ENCODE data around the gene CMKLR1.

CMKLR1 gene, protein sequence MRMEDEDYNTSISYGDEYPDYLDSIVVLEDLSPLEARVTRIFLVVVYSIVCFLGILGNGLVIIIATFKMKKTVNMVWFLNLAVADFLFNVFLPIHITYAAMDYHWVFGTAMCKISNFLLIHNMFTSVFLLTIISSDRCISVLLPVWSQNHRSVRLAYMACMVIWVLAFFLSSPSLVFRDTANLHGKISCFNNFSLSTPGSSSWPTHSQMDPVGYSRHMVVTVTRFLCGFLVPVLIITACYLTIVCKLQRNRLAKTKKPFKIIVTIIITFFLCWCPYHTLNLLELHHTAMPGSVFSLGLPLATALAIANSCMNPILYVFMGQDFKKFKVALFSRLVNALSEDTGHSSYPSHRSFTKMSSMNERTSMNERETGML
- 0.46 to 3.0 reads per million in 2 donors for total RNA-seq

DNA sequence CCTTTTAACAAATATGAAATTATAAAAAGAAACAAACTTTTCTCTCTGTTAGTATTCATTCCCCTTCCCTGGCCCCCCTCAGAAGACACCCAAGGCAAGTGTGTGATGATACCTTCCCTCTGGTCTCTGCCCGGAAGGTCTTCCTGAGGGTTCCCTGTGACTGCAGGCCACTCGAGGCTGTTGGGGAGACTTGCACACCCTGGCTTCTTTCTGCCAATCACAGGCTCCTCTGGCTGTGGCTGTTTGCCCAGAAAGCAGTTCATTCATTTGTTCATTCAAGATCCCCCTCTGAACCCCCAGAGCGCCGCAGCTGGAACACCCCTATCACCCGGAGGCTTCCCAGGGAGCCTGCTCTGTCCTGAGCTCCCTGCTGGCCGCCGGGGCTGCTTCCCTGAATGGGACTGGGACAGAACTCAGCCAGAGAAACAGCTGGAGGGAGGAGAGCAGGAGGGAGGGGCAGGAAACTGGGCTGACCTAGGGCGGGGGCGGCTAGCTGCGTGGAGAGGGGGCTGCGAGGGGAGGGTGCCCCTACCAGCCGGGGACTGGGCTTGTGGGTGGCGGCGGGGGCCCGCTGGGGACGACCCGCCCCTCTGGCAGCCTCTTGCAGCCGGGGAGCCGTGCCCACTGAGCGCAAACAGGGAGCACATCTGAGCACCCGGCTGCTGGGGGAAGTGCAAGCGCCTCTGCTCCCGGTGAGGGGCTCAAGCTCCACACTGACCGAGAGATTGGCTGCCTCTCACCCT lies at the start of gene CMKLR1:
CMKLR1 (minus strand) TSS at position 397 of the 743 bp plus-strand sequence. CDS start 45,720 bp downstream, outside the sequence.
- no peak for DNase-seq

DNA sequence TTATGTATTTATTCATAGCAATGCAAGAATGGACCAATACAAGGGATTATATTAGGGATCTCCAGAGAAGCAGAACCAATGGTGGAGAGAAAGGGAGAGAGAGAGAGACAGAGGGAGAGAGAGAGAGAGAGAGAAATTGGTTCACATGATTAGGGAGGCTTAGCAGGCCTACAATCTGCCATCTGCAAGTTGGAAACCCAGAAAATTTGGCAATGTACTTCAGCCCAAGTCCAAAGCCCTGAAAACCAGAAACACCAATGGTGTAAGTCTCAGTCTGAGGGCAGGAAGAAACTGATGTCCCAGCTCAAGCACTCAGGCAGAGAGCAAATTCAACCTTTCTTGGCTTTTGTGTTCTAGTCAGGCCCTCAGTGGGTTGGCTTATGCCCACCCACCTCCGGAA lies 48.7 kb upstream of the CMKLR1 start:
- DNase-seq: no peak

DNA sequence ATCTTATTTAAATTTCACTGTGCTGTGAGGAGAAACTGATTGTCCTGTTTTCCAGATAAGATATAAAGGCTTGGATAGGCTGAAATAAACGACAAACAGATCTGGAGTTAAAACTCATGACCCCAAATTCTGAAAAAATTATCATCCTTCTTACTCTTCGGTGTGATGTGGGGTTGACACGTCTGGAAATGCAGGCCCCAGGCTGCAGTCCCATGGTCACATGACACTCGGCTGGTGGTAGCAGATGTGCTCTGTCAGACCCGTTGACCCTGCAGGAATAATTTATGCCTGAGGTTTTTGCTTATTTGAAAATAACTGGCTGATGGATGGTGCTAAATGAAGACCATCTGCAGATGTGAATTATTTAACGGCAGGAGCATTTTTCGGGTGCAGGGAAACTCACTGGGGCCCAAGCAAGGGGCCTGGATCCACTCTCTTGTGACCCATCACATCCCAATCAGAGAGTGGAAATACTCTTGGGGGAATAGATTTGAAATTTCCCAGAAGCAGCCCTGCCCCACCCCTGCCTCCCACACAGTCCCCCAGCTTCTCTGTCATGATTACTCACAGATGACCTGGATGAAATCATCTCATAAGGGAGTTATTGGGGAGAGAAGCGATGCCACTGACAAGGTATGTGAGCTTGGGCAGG lies 47.7 kb upstream of the CMKLR1 start:
- no peak for DNase-seq

GRCh38 chr12:108382437-108382801 lies 43.3 kb upstream of the CMKLR1 start:
- DNase-seq: no peak

GRCh38 chr12:108381787-108382436 lies 42.8 kb upstream of the CMKLR1 start:
- no peak for DNase-seq

- no peak for DNase-seq
Measured at GRCh38 chr12:108380382-108380781, 41.3 kb upstream of the CMKLR1 start.

GRCh38 chr12:108379823-108380222 lies 40.7 kb upstream of the CMKLR1 start:
- DNase-seq: no peak

DNA sequence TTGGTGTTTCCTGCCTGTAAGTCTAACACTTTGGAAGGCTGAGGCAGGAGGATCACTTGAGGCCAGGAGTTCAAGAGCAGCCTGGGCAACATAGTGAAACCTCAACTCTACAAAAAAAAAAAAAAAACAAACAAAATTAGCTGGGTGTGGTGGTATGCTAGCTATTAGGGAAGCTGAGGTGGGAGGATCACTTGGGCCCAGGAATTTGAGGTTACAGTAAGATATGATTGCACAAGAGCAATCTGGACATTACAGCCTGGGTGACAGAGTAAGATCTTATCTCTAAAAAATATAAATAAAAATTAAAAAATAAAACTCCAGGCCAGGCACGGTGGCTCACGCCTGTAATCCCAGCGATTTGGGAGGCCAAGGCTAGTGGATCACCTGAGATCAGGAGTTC lies 39.8 kb upstream of the CMKLR1 start:
- DNase-seq: no peak

GRCh38 chr12:108377260-108377659 lies 38.1 kb upstream of the CMKLR1 start:
- DNase-seq: no peak

- no peak for DNase-seq
Measured at GRCh38 chr12:108375986-108376663, 37.0 kb upstream of the CMKLR1 start.

GRCh38 chr12:108374596-108375320 lies 35.6 kb upstream of the CMKLR1 start:
- no peak for DNase-seq

GRCh38 chr12:108373111-108373510 lies 34.0 kb upstream of the CMKLR1 start:
- no peak for DNase-seq

- DNase-seq: no peak
Measured at GRCh38 chr12:108371801-108372344, 32.8 kb upstream of the CMKLR1 start.

GRCh38 chr12:108370415-108370814 lies 31.3 kb upstream of the CMKLR1 start:
- no peak for DNase-seq

GRCh38 chr12:108369736-108370396 lies 30.8 kb upstream of the CMKLR1 start:
- no peak for DNase-seq

DNA sequence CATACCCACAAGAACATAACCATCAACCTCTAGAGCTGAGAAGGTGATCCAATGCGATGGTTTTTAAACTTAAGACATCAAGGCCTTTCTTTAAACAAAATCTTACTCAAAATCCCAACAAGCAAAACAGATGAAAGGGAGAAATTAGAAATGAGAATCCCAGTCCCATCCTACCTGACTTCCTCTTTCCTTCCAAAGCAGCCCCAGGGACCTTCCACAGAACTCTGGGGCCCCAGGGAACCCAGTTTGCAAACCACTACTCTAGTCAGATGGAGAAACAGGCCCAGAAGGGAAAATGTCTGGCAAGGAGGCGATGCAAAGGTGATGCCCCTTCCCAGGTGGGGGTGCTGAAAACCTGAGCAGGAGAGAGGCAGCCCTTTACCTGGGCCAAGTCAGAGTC lies 29.0 kb upstream of the CMKLR1 start:
- DNase-seq: no peak

DNA sequence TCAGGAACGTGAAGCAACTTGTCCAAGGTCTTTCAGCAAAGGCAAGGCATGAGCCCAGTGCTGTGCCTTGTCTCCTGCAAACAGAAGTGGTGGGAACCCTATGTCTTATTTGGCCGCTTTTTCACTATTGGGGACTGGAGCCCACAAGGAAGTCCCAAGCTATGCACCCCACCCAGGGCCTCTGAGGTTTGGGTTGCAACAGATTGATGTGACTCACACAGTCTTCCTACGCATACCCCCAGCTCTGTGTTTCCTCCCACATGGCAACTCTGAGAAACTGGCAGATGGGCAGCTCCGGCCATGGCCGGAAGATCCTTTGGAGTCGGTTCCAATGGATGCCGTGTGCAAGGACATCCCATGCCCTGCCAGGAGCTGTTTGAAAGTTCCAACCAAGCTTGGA lies 28.3 kb upstream of the CMKLR1 start:
- DNase-seq: no peak

DNA sequence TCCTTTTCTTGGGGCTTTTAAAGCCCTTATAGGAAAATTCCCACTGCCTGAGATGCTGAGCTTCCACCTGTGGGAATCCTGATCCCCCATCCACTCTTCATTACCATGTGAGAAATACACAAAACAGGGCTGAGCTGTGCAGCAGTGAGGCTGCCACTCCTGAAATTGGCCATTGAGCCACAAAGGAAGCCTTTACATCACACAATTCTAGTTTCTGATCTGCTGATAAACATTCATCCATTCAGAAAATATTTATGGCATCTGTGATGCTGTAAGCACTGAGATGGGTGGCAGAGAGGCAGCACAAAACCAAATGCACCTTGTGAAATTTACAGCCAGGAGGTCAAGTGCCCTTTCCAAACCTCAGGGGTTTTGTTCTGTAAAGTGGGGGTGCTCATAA lies 26.2 kb upstream of the CMKLR1 start:
- no peak for DNase-seq

DNA sequence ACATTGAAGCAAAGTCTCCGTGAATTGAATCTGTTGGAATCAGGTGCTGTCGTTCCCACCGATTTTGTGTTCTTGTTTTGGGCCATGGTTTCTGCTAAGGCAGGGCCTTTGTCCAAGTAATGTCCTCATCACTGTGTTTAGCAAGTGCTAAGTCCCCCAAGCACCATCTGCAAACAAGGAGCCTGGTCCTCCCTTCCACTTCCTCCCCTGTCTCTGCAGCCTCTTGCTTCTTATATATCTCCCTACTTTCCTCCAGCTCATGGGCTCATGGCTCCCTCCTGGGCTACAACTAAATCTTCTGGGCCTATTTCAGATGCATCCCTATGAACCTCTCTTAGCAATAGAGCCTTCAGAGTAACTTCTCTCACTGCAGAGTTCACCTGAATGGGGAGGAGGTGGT lies 25.8 kb upstream of the CMKLR1 start:
- DNase-seq: no peak

- DNase-seq: no peak
Measured at GRCh38 chr12:108363565-108363964, 24.5 kb upstream of the CMKLR1 start.

DNA sequence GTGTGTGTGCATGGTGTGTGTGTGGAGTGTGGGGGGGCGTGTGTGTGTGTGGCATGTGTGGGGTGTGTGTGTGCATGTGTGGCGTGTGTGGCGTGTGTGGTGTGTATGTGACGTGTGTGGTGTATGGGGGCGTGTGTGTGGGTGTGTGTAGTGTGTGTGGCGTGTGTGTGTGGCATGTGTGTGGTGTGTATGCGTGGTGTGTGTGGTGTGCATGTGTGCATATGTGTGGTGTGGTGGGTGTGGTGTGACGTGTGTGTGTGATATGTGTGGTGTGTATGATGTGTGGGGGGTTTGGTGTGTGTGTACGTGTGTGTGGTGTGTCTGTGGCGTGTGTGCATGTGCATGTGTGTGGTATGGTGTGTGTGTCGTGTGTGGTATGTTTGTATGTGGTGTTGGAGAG lies 24.1 kb upstream of the CMKLR1 start:
- no peak for DNase-seq
